Measurements from ENCODE around the gene DDI2. TPM values are rescaled to one million over a fixed set of nuclear protein-coding genes. Genes with fewer than 3 reads are reported as not detected.

Gene DDI2
- total and polyA plus RNA-seq, 10 of the 15 experiments (the other 5 are each of a cell fraction or from before 2014, with no cell fraction given), result 3.3 to 33.1 (median 11.6) TPM

DNA sequence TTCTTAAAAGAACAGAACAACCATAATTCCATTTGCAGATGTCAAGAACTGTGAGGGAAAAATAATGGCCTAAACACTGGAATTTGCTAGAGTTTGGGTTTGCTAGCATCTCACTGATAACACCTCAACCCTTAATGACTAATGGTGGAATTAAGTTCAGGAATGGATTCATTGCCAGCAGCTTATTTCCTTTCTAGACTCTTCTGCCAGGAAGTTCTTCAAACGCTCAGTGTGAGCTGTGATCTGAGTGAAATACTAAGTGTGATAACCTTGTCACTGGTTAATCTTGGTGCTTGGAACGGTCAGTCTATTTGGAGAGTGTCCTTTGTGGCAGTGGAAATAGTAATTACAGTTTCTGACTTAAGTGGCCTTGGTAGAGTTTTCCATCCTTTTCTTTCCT lies 45.2 kb downstream of the DDI2 start (continued):
- TF ChIP-seq, protein P1, sequence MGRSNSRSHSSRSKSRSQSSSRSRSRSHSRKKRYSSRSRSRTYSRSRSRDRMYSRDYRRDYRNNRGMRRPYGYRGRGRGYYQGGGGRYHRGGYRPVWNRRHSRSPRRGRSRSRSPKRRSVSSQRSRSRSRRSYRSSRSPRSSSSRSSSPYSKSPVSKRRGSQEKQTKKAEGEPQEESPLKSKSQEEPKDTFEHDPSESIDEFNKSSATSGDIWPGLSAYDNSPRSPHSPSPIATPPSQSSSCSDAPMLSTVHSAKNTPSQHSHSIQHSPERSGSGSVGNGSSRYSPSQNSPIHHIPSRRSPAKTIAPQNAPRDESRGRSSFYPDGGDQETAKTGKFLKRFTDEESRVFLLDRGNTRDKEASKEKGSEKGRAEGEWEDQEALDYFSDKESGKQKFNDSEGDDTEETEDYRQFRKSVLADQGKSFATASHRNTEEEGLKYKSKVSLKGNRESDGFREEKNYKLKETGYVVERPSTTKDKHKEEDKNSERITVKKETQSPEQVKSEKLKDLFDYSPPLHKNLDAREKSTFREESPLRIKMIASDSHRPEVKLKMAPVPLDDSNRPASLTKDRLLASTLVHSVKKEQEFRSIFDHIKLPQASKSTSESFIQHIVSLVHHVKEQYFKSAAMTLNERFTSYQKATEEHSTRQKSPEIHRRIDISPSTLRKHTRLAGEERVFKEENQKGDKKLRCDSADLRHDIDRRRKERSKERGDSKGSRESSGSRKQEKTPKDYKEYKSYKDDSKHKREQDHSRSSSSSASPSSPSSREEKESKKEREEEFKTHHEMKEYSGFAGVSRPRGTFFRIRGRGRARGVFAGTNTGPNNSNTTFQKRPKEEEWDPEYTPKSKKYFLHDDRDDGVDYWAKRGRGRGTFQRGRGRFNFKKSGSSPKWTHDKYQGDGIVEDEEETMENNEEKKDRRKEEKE (IDR thresholded peaks at IDR 0.05), result no peak
- TF ChIP-seq NR2C1 (IDR thresholded peaks at IDR 0.05) (no peak), NFYB (IDR thresholded peaks at IDR 0.05; ENCODE audit: insufficient read depth, low read depth, low read length) (no peak), BCL11A (IDR thresholded peaks at IDR 0.05; ENCODE audit: low read depth, low read length) (no peak), TCF12 (IDR thresholded peaks at IDR 0.05; ENCODE audit: low read depth, low read length) (no peak), GABPA (IDR thresholded peaks at IDR 0.05; ENCODE audit: low read depth) (no peak), CHD1 (IDR thresholded peaks at IDR 0.05; ENCODE audit: low read depth, low read length) (no peak)
- TF ChIP-seq, protein P2, sequence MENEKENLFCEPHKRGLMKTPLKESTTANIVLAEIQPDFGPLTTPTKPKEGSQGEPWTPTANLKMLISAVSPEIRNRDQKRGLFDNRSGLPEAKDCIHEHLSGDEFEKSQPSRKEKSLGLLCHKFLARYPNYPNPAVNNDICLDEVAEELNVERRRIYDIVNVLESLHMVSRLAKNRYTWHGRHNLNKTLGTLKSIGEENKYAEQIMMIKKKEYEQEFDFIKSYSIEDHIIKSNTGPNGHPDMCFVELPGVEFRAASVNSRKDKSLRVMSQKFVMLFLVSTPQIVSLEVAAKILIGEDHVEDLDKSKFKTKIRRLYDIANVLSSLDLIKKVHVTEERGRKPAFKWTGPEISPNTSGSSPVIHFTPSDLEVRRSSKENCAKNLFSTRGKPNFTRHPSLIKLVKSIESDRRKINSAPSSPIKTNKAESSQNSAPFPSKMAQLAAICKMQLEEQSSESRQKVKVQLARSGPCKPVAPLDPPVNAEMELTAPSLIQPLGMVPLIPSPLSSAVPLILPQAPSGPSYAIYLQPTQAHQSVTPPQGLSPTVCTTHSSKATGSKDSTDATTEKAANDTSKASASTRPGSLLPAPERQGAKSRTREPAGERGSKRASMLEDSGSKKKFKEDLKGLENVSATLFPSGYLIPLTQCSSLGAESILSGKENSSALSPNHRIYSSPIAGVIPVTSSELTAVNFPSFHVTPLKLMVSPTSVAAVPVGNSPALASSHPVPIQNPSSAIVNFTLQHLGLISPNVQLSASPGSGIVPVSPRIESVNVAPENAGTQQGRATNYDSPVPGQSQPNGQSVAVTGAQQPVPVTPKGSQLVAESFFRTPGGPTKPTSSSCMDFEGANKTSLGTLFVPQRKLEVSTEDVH (IDR thresholded peaks at IDR 0.05; ENCODE audit: low read depth, partially characterized antibody), result no peak
- TF ChIP-seq, protein P3, sequence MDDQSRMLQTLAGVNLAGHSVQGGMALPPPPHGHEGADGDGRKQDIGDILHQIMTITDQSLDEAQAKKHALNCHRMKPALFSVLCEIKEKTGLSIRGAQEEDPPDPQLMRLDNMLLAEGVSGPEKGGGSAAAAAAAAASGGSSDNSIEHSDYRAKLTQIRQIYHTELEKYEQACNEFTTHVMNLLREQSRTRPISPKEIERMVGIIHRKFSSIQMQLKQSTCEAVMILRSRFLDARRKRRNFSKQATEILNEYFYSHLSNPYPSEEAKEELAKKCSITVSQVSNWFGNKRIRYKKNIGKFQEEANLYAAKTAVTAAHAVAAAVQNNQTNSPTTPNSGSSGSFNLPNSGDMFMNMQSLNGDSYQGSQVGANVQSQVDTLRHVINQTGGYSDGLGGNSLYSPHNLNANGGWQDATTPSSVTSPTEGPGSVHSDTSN (IDR thresholded peaks at IDR 0.05; ENCODE audit: insufficient replicate concordance, low read depth, low read length), result no peak
- TF ChIP-seq, protein P4, sequence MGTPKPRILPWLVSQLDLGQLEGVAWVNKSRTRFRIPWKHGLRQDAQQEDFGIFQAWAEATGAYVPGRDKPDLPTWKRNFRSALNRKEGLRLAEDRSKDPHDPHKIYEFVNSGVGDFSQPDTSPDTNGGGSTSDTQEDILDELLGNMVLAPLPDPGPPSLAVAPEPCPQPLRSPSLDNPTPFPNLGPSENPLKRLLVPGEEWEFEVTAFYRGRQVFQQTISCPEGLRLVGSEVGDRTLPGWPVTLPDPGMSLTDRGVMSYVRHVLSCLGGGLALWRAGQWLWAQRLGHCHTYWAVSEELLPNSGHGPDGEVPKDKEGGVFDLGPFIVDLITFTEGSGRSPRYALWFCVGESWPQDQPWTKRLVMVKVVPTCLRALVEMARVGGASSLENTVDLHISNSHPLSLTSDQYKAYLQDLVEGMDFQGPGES (IDR thresholded peaks at IDR 0.05), result no peak

Data from GM12878 (cell line).